Activated T-cell treated with anti-CD3 and anti-CD28 coated beads, Interleukin-2, amount 50 U/mL, for 24 hours (primary cell): ENCODE results near the gene GATM.
A peak's percentile ranks its signal among the peaks of the same experiment; 100 is the strongest.

Experiments used
- DNase-seq: peaks from one replicate; pipeline ENCODE4 v3.0.0-alpha.2; 2020
- H3K27ac Mint-ChIP-seq: 2 replicates; pipeline ENCODE4 v1.8.0; 2020; ENCODE audit warnings: mild to moderate bottlenecking, mixed read lengths
- H3K27me3 Mint-ChIP-seq: 2 replicates; pipeline ENCODE4 v1.8.0; 2020; ENCODE audit warnings: mixed read lengths
- H3K36me3 Mint-ChIP-seq: 2 replicates; pipeline ENCODE4 v1.8.0; 2020; ENCODE audit warnings: low read depth, mixed read lengths
- H3K4me1 Mint-ChIP-seq: 2 replicates; pipeline ENCODE4 v1.8.0; 2020; ENCODE audit warnings: low read depth, mixed read lengths
- H3K4me3 Mint-ChIP-seq: 2 replicates; pipeline ENCODE4 v1.8.0; 2020; ENCODE audit warnings: mild to moderate bottlenecking, moderate library complexity, mixed read lengths
- H3K9me3 Mint-ChIP-seq: 2 replicates; pipeline ENCODE4 v1.8.0; 2020; ENCODE audit warnings: mixed read lengths

The GATM gene

GRCh38 chr15:45378149-45378912 is at the start of gene GATM:
TSS of gene GATM (minus strand) at chr15:45378544. CDS start at chr15:45378453, 91 bp downstream.
- no peaks in the 10 kb centered on the region for H3K36me3 Mint-ChIP-seq
- peaks cover 17% of the 10 kb centered on the region for H3K4me1 Mint-ChIP-seq
- no peaks in the 10 kb centered on the region for H3K9me3 Mint-ChIP-seq
- H3K4me3 Mint-ChIP-seq: peak within 1 kb of the TSS; percentile 72
- DNase-seq: peak; percentile 74
- H3K27me3 Mint-ChIP-seq: peaks cover 41% of the 10 kb centered on the region
- H3K27ac Mint-ChIP-seq: peak within 1 kb of the TSS; percentile 58

- Mint-ChIP-seq H3K36me3 (peaks cover 16% of the 10 kb centered on the region), H3K4me1 (peaks cover 5% of the 10 kb centered on the region), H3K9me3 (no peaks in the 10 kb centered on the region), H3K27ac (no peak overlapping the region), H3K27me3 (peaks cover 10% of the 10 kb centered on the region), H3K4me3 (no peak overlapping the region)
- no peak for DNase-seq
Measured at GRCh38 chr15:45427085-45427484, 48.7 kb upstream of the GATM start.

GRCh38 chr15:45425135-45425534 is 46.8 kb upstream of the GATM start:
- Mint-ChIP-seq H3K4me1 (no peaks in the 10 kb centered on the region), H3K9me3 (no peaks in the 10 kb centered on the region)
- no peak for DNase-seq

GRCh38 chr15:45424429-45424828 is 46.1 kb upstream of the GATM start:
- H3K4me3 Mint-ChIP-seq: no peak overlapping the region
- no peaks in the 10 kb centered on the region for H3K4me1 Mint-ChIP-seq
- DNase-seq: no peak
- no peaks in the 10 kb centered on the region for H3K27me3 Mint-ChIP-seq
- H3K9me3 Mint-ChIP-seq: no peaks in the 10 kb centered on the region
- peaks cover 42% of the 10 kb centered on the region for H3K36me3 Mint-ChIP-seq
- H3K27ac Mint-ChIP-seq: no peak overlapping the region

More at GRCh38 chr15:45425135-45425534, 46.8 kb upstream of the GATM start:
- Mint-ChIP-seq H3K4me3 (no peak overlapping the region), H3K36me3 (peaks cover 35% of the 10 kb centered on the region), H3K27me3 (no peaks in the 10 kb centered on the region), H3K27ac (no peak overlapping the region)

- H3K36me3 Mint-ChIP-seq: peaks cover 90% of the 10 kb centered on the region
Measured at GRCh38 chr15:45417303-45417950, 39.1 kb upstream of the GATM start.

GRCh38 chr15:45414215-45414885 is 36.0 kb upstream of the GATM start:
- no peaks in the 10 kb centered on the region for H3K27me3 Mint-ChIP-seq
- peaks cover 28% of the 10 kb centered on the region for H3K4me1 Mint-ChIP-seq
- no peak overlapping the region for H3K4me3 Mint-ChIP-seq
- DNase-seq: no peak
- peaks cover 88% of the 10 kb centered on the region for H3K36me3 Mint-ChIP-seq
- H3K27ac Mint-ChIP-seq: peak overlapping the region; percentile 80
- no peaks in the 10 kb centered on the region for H3K9me3 Mint-ChIP-seq

More at GRCh38 chr15:45417303-45417950, 39.1 kb upstream of the GATM start:
- no peak overlapping the region for H3K27ac Mint-ChIP-seq
- H3K9me3 Mint-ChIP-seq: no peaks in the 10 kb centered on the region
- H3K27me3 Mint-ChIP-seq: no peaks in the 10 kb centered on the region
- peaks cover 20% of the 10 kb centered on the region for H3K4me1 Mint-ChIP-seq
- no peak for DNase-seq
- no peak overlapping the region for H3K4me3 Mint-ChIP-seq

GRCh38 chr15:45409596-45409995 is 31.3 kb upstream of the GATM start:
- Mint-ChIP-seq H3K36me3 (peaks cover 91% of the 10 kb centered on the region), H3K4me1 (peaks cover 55% of the 10 kb centered on the region), H3K27me3 (no peaks in the 10 kb centered on the region), H3K27ac (no peak overlapping the region), H3K4me3 (no peak overlapping the region), H3K9me3 (no peaks in the 10 kb centered on the region)
- no peak for DNase-seq

- H3K27me3 Mint-ChIP-seq: no peaks in the 10 kb centered on the region
- H3K9me3 Mint-ChIP-seq: no peaks in the 10 kb centered on the region
- peaks cover 41% of the 10 kb centered on the region for H3K4me1 Mint-ChIP-seq
- peaks cover 86% of the 10 kb centered on the region for H3K36me3 Mint-ChIP-seq
- H3K27ac Mint-ChIP-seq: no peak overlapping the region
- no peak for DNase-seq
- H3K4me3 Mint-ChIP-seq: no peak overlapping the region
Measured at GRCh38 chr15:45407786-45408185, 29.4 kb upstream of the GATM start.

GRCh38 chr15:45402955-45403877 is 24.9 kb upstream of the GATM start:
- H3K36me3 Mint-ChIP-seq: peaks cover 49% of the 10 kb centered on the region
- peak; percentile 68 for DNase-seq
- H3K27me3 Mint-ChIP-seq: no peaks in the 10 kb centered on the region
- H3K4me3 Mint-ChIP-seq: peak overlapping the region; percentile 90
- H3K4me1 Mint-ChIP-seq: peaks cover 37% of the 10 kb centered on the region
- H3K27ac Mint-ChIP-seq: peak overlapping the region; percentile 92
- no peaks in the 10 kb centered on the region for H3K9me3 Mint-ChIP-seq

GRCh38 chr15:45402162-45402954 is 24.0 kb upstream of the GATM start:
- DNase-seq: peak; percentile 97
- Mint-ChIP-seq H3K27ac (peak overlapping the region; percentile 97), H3K9me3 (no peaks in the 10 kb centered on the region), H3K27me3 (no peaks in the 10 kb centered on the region), H3K36me3 (peaks cover 42% of the 10 kb centered on the region), H3K4me3 (peak overlapping the region; percentile 90), H3K4me1 (peaks cover 36% of the 10 kb centered on the region)

GRCh38 chr15:45401665-45402161 is 23.4 kb upstream of the GATM start:
- peak overlapping the region; percentile 97 for H3K27ac Mint-ChIP-seq
- H3K9me3 Mint-ChIP-seq: no peaks in the 10 kb centered on the region
- H3K4me1 Mint-ChIP-seq: peaks cover 34% of the 10 kb centered on the region
- DNase-seq: no peak
- H3K36me3 Mint-ChIP-seq: peaks cover 35% of the 10 kb centered on the region
- H3K27me3 Mint-ChIP-seq: no peaks in the 10 kb centered on the region
- peak overlapping the region; percentile 90 for H3K4me3 Mint-ChIP-seq

GRCh38 chr15:45399381-45400212 is 21.3 kb upstream of the GATM start:
- peaks cover 18% of the 10 kb centered on the region for H3K36me3 Mint-ChIP-seq
- DNase-seq: no peak
- H3K9me3 Mint-ChIP-seq: no peaks in the 10 kb centered on the region
- H3K27me3 Mint-ChIP-seq: no peaks in the 10 kb centered on the region
- no peak overlapping the region for H3K4me3 Mint-ChIP-seq
- H3K27ac Mint-ChIP-seq: no peak overlapping the region
- H3K4me1 Mint-ChIP-seq: peaks cover 18% of the 10 kb centered on the region
